HepG2 (cell line): Measurements from ENCODE around the gene TMEM250. TPM values are rescaled to one million over a fixed set of nuclear protein-coding genes. Genes with fewer than 3 reads are reported as not detected.

Experiments used
- ATAC-seq: fragments of 200-7000 bp; cut with Tn5 transposase; 3 replicates; pipeline ENCODE4 v1.9.1; 2020; ENCODE audit warnings: mild to moderate bottlenecking, moderate library complexity
- BruUV-seq: library from RNA; stranded (reverse); fragments of 400-500 nt; replicated peaks from 2 replicates; lab custom pipeline; 2021; lab: Mats Ljungman, UMichigan
- CTCF ChIA-PET: fragments of 300-600 bp; formaldehyde crosslinking; extraction: SDS; loops from one replicate; lab custom pipeline; 2021; ENCODE audit warnings: low total read pairs, inconsistent platforms, low intra/inter-chr PET ratio; lab: Yijun Ruan, JAX
- POLR2A ChIA-PET: fragments of 350-600 bp; sonication (Branson Sonifier 250); formaldehyde crosslinking; loops from one replicate; lab custom pipeline; 2020; ENCODE audit warnings: antibody characterized with exemption, inconsistent platforms; lab: Yijun Ruan, JAX
- DNase-seq: peaks from one replicate; pipeline ENCODE4 v3.0.0-alpha.2; 2015; ENCODE audit warnings: low spot score
- FAIRE-seq: peaks from 3 replicates; lab custom pipeline; 2011; peaks lifted over from hg19 to GRCh38; lab: Jason Lieb, UNC
- H2AFZ ChIP-seq: one replicate; pipeline ENCODE4 v1.6.1; 2011; ENCODE audit warnings: low read length, inconsistent platforms
- H3K27ac ChIP-seq: fragments of 300-600 bp; 3 replicates; pipeline ENCODE4 v1.8.0; 2011; ENCODE audit warnings: mixed run types, mild to moderate bottlenecking, mixed read lengths, low read length, inconsistent platforms; ENCODE audit not compliant: insufficient read depth; ENCODE audit errors: extremely low read length
- H3K27me3 ChIP-seq, 2 experiments: fragments of 200-600 bp in 1 of 2; 2 replicates in 1 of 2; 3 replicates in 1 of 2; pipeline versions ENCODE4 v1.6.0 to v1.8.0; 2011; ENCODE audit warnings: low read length in 2 of 2, mild to moderate bottlenecking in 2 of 2, moderate library complexity in 2 of 2, inconsistent platforms in 1 of 2; ENCODE audit not compliant: insufficient read depth in 2 of 2, control insufficient read depth in 1 of 2
- H3K36me3 ChIP-seq, 2 experiments: fragments of 200-600 bp in 1 of 2; replicated peaks in 1 of 2; 2 replicates in 1 of 2; 3 replicates in 1 of 2; pipeline versions ENCODE4 v1.5.1 to v1.8.0; 2011; ENCODE audit warnings: low read length in 2 of 2, inconsistent platforms in 1 of 2; ENCODE audit not compliant: insufficient read depth in 2 of 2, control insufficient read depth in 1 of 2
- H3K4me1 ChIP-seq: 2 replicates; pipeline ENCODE4 v1.5.1; 2012; ENCODE audit warnings: low read length, inconsistent platforms; ENCODE audit not compliant: insufficient read depth
- H3K4me2 ChIP-seq: 2 replicates; pipeline ENCODE4 v1.6.0; 2011; ENCODE audit warnings: low read depth, low read length, inconsistent platforms
- H3K4me3 ChIP-seq, 3 experiments: fragments of 200-600 bp in 1 of 3; sonication (generic), shearing (Covaris generic) in 1 of 3; replicated peaks in 1 of 3; 2 replicates each; pipeline ENCODE4 v1.5.1; 2011 to 2016; ENCODE audit warnings: low read length in 3 of 3, inconsistent platforms in 2 of 3, low read depth in 2 of 3, mild to moderate bottlenecking in 2 of 3, control low read depth in 1 of 3, mixed read lengths in 1 of 3; ENCODE audit not compliant: insufficient read depth in 1 of 3
- H3K79me2 ChIP-seq: one replicate; pipeline ENCODE4 v1.6.1; 2011; ENCODE audit warnings: low read length, inconsistent platforms; ENCODE audit not compliant: insufficient read depth
- H3K9ac ChIP-seq: 2 replicates; pipeline ENCODE4 v1.6.0; 2011; ENCODE audit warnings: mild to moderate bottlenecking, low read depth, low read length, inconsistent platforms; ENCODE audit not compliant: insufficient read depth
- H3K9me3 ChIP-seq: 2 replicates; pipeline ENCODE4 v1.5.1; 2012; ENCODE audit warnings: mild to moderate bottlenecking, low read length
- H4K20me1 ChIP-seq: 2 replicates; pipeline ENCODE4 v1.6.0; 2011; ENCODE audit warnings: inconsistent platforms, mild to moderate bottlenecking, low read length, moderate library complexity; ENCODE audit not compliant: insufficient read depth
- ASH2L ChIP-seq: fragments of 300-600, 200-600 bp; sonication (generic); IDR thresholded peaks from 2 replicates; pipeline ENCODE4 v1.7.0; 2017; ENCODE audit warnings: low read depth, mild to moderate bottlenecking, moderate library complexity, mixed read lengths, low read length; ENCODE audit not compliant: insufficient read length
- CHD2 ChIP-seq: IDR thresholded peaks from 2 replicates; pipeline ENCODE4 v1.6.1; 2011; ENCODE audit warnings: low read depth, low read length, improper control_type of control experiment
- DDIT3 ChIP-seq: sonication (generic); formaldehyde crosslinking; IDR thresholded peaks from 2 replicates; pipeline ENCODE4 v1.4.0; 2020; ENCODE audit warnings: mild to moderate bottlenecking, missing genetic modification reagents
- DZIP1 ChIP-seq: sonication (generic); formaldehyde crosslinking; IDR thresholded peaks from 2 replicates; pipeline ENCODE4 v1.5.0; 2020; ENCODE audit warnings: mild to moderate bottlenecking, missing genetic modification reagents
- HHEX ChIP-seq: IDR thresholded peaks from 2 replicates; pipeline ENCODE4 v1.6.1; 2016; ENCODE audit warnings: control low read depth
- NR0B2 ChIP-seq: sonication (generic); formaldehyde crosslinking; IDR thresholded peaks from 2 replicates; pipeline ENCODE4 v1.4.0; 2020; ENCODE audit warnings: mild to moderate bottlenecking, missing genetic modification reagents
- SMC3 ChIP-seq: IDR thresholded peaks from 2 replicates; pipeline ENCODE4 v1.6.1; 2011; ENCODE audit warnings: low read length, improper control_type of control experiment
- SOX6 ChIP-seq, 2 experiments: fragments of 450-650 bp in 1 of 2; sonication (generic) in 1 of 2; formaldehyde crosslinking in 1 of 2; IDR thresholded peaks; 2 replicates each; pipeline versions ENCODE4 v1.4.0 to v1.6.1; 2017 to 2020; ENCODE audit warnings: antibody characterized with exemption in 1 of 2, mild to moderate bottlenecking in 1 of 2, missing genetic modification reagents in 1 of 2
- SP2 ChIP-seq: sonication (generic); formaldehyde crosslinking; IDR thresholded peaks from 2 replicates; pipeline ENCODE4 v1.5.1; 2020; ENCODE audit warnings: mild to moderate bottlenecking, missing genetic modification reagents
- TEAD3 ChIP-seq: optimal IDR thresholded peaks from 2 replicates; pipeline ENCODE3; 2016; ENCODE audit warnings: borderline replicate concordance
- THRA ChIP-seq: sonication (generic); formaldehyde crosslinking; IDR thresholded peaks from 2 replicates; pipeline ENCODE4 v1.4.0; 2020; ENCODE audit warnings: missing genetic modification reagents, borderline replicate concordance
- ZBTB20 ChIP-seq: sonication (generic); formaldehyde crosslinking; IDR thresholded peaks from 2 replicates; pipeline ENCODE4 v1.8.1; 2023; ENCODE audit warnings: missing genetic modification reagents, low read depth, mild to moderate bottlenecking, borderline replicate concordance
- ZBTB8A ChIP-seq: sonication (generic); formaldehyde crosslinking; IDR thresholded peaks from 2 replicates; pipeline ENCODE4 v1.4.0; 2020; ENCODE audit warnings: mild to moderate bottlenecking, low read depth, missing genetic modification reagents, borderline replicate concordance
- ZFP62 ChIP-seq: sonication (generic); formaldehyde crosslinking; IDR thresholded peaks from 2 replicates; pipeline ENCODE4 v1.4.0; 2020; ENCODE audit warnings: missing genetic modification reagents
- ZNF160 ChIP-seq: sonication (generic); formaldehyde crosslinking; IDR thresholded peaks from 2 replicates; pipeline ENCODE4 v1.8.0; 2022; ENCODE audit warnings: mild to moderate bottlenecking, inconsistent platforms, missing genetic modification reagents
- ZNF552 ChIP-seq: sonication (generic); formaldehyde crosslinking; IDR thresholded peaks from 2 replicates; pipeline ENCODE4 v1.9.0; 2022; ENCODE audit warnings: missing genetic modification reagents, mild to moderate bottlenecking, borderline replicate concordance
- ZNF607 ChIP-seq: sonication (generic); formaldehyde crosslinking; IDR thresholded peaks from 2 replicates; pipeline ENCODE4 v1.5.1; 2020; ENCODE audit warnings: missing genetic modification reagents, mild to moderate bottlenecking, borderline replicate concordance
- ZNF678 ChIP-seq: sonication (generic); formaldehyde crosslinking; IDR thresholded peaks from 2 replicates; pipeline ENCODE4 v1.4.0; 2020; ENCODE audit warnings: mild to moderate bottlenecking, missing genetic modification reagents
- ZNF766 ChIP-seq: sonication (generic); formaldehyde crosslinking; IDR thresholded peaks from 2 replicates; pipeline ENCODE4 v1.5.0; 2020; ENCODE audit warnings: missing genetic modification reagents, borderline replicate concordance
- ZNF891 ChIP-seq: sonication (generic); formaldehyde crosslinking; IDR thresholded peaks from 2 replicates; pipeline ENCODE4 v1.5.0; 2020; ENCODE audit warnings: mild to moderate bottlenecking, missing genetic modification reagents
- WGBS: methylation state at CpG from one replicate; pipeline ENCODE4 v1.1.6; 2017; ENCODE audit warnings: low lambda C conversion rate; 5-methylcytosine and 5-hydroxymethylcytosine counted together
- in situ Hi-C: cut with HindIII; loops from 2 replicates; pipeline ENCODE4 v1.10.0; 2017; ENCODE audit warnings: low pct_unique_long_range_greater_than_20kb; ENCODE audit not compliant: extremely low pct_ligation_motif_present
- intact Hi-C: fragments of 100-400 bp; cut with micrococcal nuclease; formaldehyde crosslinking; loops from one replicate; pipeline ENCODE4 v1.10.0; 2022; ENCODE audit not compliant: unreplicated experiment
- polyA plus RNA-seq, 8 experiments: library from polyadenylated mRNA; depleted of rRNA in 3 of 8; stranded (reverse) in 7 of 8; unstranded in 1 of 8; fragments of >200 nt; fragmentation: Illumina TruSeq in 4 of 8; extraction: Trizol in 4 of 8; gene quantifications; 2 replicates each; pipeline versions ENCODE4 v1.2.1 to v1.2.3, GENCODE V29; 2011 to 2016; ENCODE audit warnings: low read depth in 4 of 8, missing spikeins in 1 of 8, mixed read lengths in 1 of 8; ENCODE audit not compliant: insufficient read depth in 1 of 8
- total RNA-seq, 5 experiments: library from RNA; depleted of rRNA; stranded (reverse); fragments of >200 nt; fragmentation: Illumina TruSeq; extraction: Trizol; gene quantifications; 2 replicates each; pipeline ENCODE4 v1.2.3, GENCODE V29; 2016; ENCODE audit warnings: low read depth in 1 of 5

The TMEM250 gene
- total and polyA plus RNA-seq, 2 of the 13 experiments (the other 11 are each of a cell fraction or from before 2014, with no cell fraction given): 5.5 to 13.9 TPM

- WGBS: 82% methylated on average over 8 of the region's 9 CpGs
- Histone ChIP-seq H4K20me1 (peaks cover 41% of the 10 kb centered on the region; the same call in 1 of the 2 replicates), H3K36me3 (0 out of 5 replicates have a peak, but pooled peaks cover 2 to 5% of the 10 kb centered on the region in 2 experiments), H3K4me2 (peak overlapping the region; percentile 91), H2AFZ (no peak overlapping the region), H3K9me3 (no peaks in the 10 kb centered on the region), H3K4me3 (peak overlapping the region; percentile 10 to 81 (median 81); a peak in 3 of 6 replicates), H3K9ac (no peak overlapping the region), H3K79me2 (peaks cover 63% of the 10 kb centered on the region), H3K27ac (peak overlapping the region; percentile 82), H3K27me3 (peaks cover 2 to 8% of the 10 kb centered on the region in 2 experiments; a peak in 3 of 5 replicates), H3K4me1 (peaks cover 47% of the 10 kb centered on the region)
- ChIA-PET CTCF (no interaction called here), POLR2A (interaction anchor here (0.7 to 3.5 kb wide), 5 partner anchors 25 to 99 kb away, joined by 3 to 35 read pairs (median 7); partner anchors contain the start of gene TMEM250)
- ATAC-seq (no peak), DNase-seq (no peak), FAIRE-seq (no peak)
- BruUV-seq: no TSS peak
- in situ Hi-C loops (no loop called here), intact Hi-C loops (loop anchor here (5.0 kb wide), 1 partner anchor 40 kb away; no protein-coding TSS in a partner anchor)
- no peak for TF ChIP-seq HHEX (CRISPR knock-in tag)
- TF ChIP-seq ZBTB20: no peak
- TF ChIP-seq NR0B2 (CRISPR knock-in tag): 0 out of 2 replicates have a peak, but pooled peaks have one; percentile 2
- no peak for TF ChIP-seq ZNF552 (CRISPR knock-in tag)
- TF ChIP-seq DDIT3 (CRISPR knock-in tag): no peak
- no peak for TF ChIP-seq ZNF678 (CRISPR knock-in tag)
- no peak for TF ChIP-seq DZIP1 (CRISPR knock-in tag)
- no peak for TF ChIP-seq THRA
- no peak for TF ChIP-seq ZNF160 (CRISPR knock-in tag)
- TF ChIP-seq ASH2L: no peak
- no peak for TF ChIP-seq TEAD3 (CRISPR knock-in tag)
- TF ChIP-seq ZBTB8A (CRISPR knock-in tag): no peak
- TF ChIP-seq SOX6 (IDR thresholded peaks at IDR 0.05): no peak
- no peak for TF ChIP-seq SOX6 (CRISPR knock-in tag; IDR thresholded peaks at IDR 0.05)
- TF ChIP-seq SP2 (CRISPR knock-in tag): no peak
- TF ChIP-seq ZFP62 (CRISPR knock-in tag): no peak
- TF ChIP-seq ZNF607 (CRISPR knock-in tag): no peak
- no peak for TF ChIP-seq CHD2
- no peak for TF ChIP-seq SMC3
- no peak for TF ChIP-seq ZNF891 (CRISPR knock-in tag)
- TF ChIP-seq ZNF766 (CRISPR knock-in tag): no peak
Observed at GRCh38 chr9:136092741-136093140, 25.9 kb downstream of the TMEM250 start.
